ENCODE data around the gene TRPM2. TPM values are rescaled to one million over a fixed set of nuclear protein-coding genes. Genes with fewer than 3 reads are reported as not detected.

Gene TRPM2
- total and polyA plus RNA-seq, 10 of the 15 experiments (the other 5 are each of a cell fraction or from before 2014, with no cell fraction given): 0.03 to 9.1 (median 2.6) TPM

DNA sequence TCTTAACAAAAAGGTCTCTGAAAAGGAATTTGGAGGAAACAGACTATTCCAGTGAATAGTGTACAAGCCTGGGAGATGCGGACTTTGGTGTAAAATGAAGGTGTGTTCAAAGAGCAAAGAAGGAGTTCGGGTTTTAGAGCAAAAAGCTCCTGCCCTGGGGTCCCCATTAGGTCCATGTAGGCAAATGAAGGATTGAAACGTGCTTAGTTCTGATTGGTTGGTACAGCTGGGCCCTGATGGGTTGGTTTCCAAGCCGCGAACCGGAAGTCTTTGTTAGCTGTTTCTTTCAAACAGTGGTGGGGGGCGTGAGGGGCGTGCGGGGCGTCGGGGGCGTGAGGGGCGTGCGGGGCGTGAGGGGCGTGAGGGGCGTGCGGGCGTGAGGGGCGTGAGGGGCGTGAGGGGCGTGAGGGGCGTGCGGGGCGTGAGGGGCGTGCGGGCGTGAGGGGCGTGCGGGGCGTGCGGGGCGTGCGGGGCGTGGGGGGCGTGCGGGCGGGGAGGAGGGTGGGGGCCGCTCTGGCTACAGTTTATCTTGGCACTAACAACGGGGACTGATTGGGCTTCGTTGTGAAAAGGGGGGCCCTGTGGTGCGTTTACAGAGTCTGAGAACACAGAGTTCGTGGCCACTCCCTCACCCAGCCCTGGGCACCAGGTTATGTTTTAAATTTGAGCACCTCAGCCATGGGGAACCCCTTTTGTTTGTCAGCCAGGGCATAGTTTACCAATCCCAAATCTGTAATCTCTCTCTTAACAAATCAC lies 131.3 kb downstream of the TRPM2 start:
- TF ChIP-seq PML (IDR thresholded peaks at IDR 0.05; ENCODE audit: low read length) (no peak), BACH1 (IDR thresholded peaks at IDR 0.05; ENCODE audit: borderline replicate concordance) (no peak), ZZZ3 (IDR thresholded peaks at IDR 0.05; ENCODE audit: control insufficient read depth, insufficient read length, low read depth) (no peak), CBFB (IDR thresholded peaks at IDR 0.05; ENCODE audit: low read depth) (no peak), HCFC1 (IDR thresholded peaks at IDR 0.05; ENCODE audit: low read length) (no peak), CREB1 (IDR thresholded peaks at IDR 0.05; ENCODE audit: low read depth) (no peak), BCL11A (IDR thresholded peaks at IDR 0.05; ENCODE audit: low read depth, low read length) (no peak), RAD51 (IDR thresholded peaks at IDR 0.05) (no peak), ZNF207 (IDR thresholded peaks at IDR 0.05; ENCODE audit: borderline replicate concordance) (no peak), FOS (IDR thresholded peaks at IDR 0.05; ENCODE audit: borderline replicate concordance, extremely low read depth, insufficient read length) (no peak), POLR2AphosphoS5 (IDR thresholded peaks at IDR 0.05; ENCODE audit: low read length) (no peak), SP1 (IDR thresholded peaks at IDR 0.05; ENCODE audit: low read depth, low read length) (no peak)
- TF ChIP-seq, protein P1, sequence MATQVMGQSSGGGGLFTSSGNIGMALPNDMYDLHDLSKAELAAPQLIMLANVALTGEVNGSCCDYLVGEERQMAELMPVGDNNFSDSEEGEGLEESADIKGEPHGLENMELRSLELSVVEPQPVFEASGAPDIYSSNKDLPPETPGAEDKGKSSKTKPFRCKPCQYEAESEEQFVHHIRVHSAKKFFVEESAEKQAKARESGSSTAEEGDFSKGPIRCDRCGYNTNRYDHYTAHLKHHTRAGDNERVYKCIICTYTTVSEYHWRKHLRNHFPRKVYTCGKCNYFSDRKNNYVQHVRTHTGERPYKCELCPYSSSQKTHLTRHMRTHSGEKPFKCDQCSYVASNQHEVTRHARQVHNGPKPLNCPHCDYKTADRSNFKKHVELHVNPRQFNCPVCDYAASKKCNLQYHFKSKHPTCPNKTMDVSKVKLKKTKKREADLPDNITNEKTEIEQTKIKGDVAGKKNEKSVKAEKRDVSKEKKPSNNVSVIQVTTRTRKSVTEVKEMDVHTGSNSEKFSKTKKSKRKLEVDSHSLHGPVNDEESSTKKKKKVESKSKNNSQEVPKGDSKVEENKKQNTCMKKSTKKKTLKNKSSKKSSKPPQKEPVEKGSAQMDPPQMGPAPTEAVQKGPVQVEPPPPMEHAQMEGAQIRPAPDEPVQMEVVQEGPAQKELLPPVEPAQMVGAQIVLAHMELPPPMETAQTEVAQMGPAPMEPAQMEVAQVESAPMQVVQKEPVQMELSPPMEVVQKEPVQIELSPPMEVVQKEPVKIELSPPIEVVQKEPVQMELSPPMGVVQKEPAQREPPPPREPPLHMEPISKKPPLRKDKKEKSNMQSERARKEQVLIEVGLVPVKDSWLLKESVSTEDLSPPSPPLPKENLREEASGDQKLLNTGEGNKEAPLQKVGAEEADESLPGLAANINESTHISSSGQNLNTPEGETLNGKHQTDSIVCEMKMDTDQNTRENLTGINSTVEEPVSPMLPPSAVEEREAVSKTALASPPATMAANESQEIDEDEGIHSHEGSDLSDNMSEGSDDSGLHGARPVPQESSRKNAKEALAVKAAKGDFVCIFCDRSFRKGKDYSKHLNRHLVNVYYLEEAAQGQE (IDR thresholded peaks at IDR 0.05; ENCODE audit: low read depth, low read length): no peak
- TF ChIP-seq, protein P2, sequence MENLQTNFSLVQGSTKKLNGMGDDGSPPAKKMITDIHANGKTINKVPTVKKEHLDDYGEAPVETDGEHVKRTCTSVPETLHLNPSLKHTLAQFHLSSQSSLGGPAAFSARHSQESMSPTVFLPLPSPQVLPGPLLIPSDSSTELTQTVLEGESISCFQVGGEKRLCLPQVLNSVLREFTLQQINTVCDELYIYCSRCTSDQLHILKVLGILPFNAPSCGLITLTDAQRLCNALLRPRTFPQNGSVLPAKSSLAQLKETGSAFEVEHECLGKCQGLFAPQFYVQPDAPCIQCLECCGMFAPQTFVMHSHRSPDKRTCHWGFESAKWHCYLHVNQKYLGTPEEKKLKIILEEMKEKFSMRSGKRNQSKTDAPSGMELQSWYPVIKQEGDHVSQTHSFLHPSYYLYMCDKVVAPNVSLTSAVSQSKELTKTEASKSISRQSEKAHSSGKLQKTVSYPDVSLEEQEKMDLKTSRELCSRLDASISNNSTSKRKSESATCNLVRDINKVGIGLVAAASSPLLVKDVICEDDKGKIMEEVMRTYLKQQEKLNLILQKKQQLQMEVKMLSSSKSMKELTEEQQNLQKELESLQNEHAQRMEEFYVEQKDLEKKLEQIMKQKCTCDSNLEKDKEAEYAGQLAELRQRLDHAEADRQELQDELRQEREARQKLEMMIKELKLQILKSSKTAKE (IDR thresholded peaks at IDR 0.05; ENCODE audit: low read depth, poor library complexity, severe bottlenecking): no peak
- TF ChIP-seq, protein P3, sequence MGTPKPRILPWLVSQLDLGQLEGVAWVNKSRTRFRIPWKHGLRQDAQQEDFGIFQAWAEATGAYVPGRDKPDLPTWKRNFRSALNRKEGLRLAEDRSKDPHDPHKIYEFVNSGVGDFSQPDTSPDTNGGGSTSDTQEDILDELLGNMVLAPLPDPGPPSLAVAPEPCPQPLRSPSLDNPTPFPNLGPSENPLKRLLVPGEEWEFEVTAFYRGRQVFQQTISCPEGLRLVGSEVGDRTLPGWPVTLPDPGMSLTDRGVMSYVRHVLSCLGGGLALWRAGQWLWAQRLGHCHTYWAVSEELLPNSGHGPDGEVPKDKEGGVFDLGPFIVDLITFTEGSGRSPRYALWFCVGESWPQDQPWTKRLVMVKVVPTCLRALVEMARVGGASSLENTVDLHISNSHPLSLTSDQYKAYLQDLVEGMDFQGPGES (IDR thresholded peaks at IDR 0.05): no peak
- H3K4me1 ChIP-seq (ENCODE audit: control insufficient read depth, insufficient read depth, low read length): no peaks in the 10 kb centered on the region
- 17% methylated on average over 10 of the region's 43 CpGs for WGBS (ENCODE audit: insufficient coverage, insufficient replicate concordance, low lambda C conversion rate, missing lambda C conversion rate)
- in situ Hi-C loops (cut with MboI) (no loop called here), intact Hi-C loops (cut with micrococcal nuclease; ENCODE audit: unreplicated experiment) (no loop called here)
- ChIA-PET POLR2A (no interaction called here), RAD21 (ENCODE audit: unreplicated experiment) (no interaction called here), CTCF (no interaction called here), SMC1A (ENCODE audit: uncharacterized antibody, unreplicated experiment) (no interaction called here)
- H3K36me3 ChIP-seq (ENCODE audit: control insufficient read depth in 2 of 2, insufficient read depth in 2 of 2, low read length in 1 of 2): no peaks in the 10 kb centered on the region
- no peaks in the 10 kb centered on the region; the same call in 2 of the 3 replicates for H3K9me3 ChIP-seq (replicated peaks; ENCODE audit: control insufficient read depth, insufficient read depth, low read length)
- no peaks in the 10 kb centered on the region for H3K79me2 ChIP-seq (ENCODE audit: control insufficient read depth, insufficient read depth, low read length)
- H3K27me3 ChIP-seq (replicated peaks in 1 of 2; ENCODE audit: control insufficient read depth in 2 of 2, insufficient read depth in 2 of 2, low read length in 1 of 2): no peaks in the 10 kb centered on the region
- H4K20me1 ChIP-seq (ENCODE audit: control insufficient read depth, insufficient read depth): no peaks in the 10 kb centered on the region
- FAIRE-seq (no peak), DNase-seq (ENCODE audit: low read depth, low spot score) (no peak), ATAC-seq (no peak)
- H3K4me3 ChIP-seq: no peak overlapping the region
- no peak overlapping the region for H3K9ac ChIP-seq (ENCODE audit: control insufficient read depth, insufficient read depth, low read length)
- H3K27ac ChIP-seq (ENCODE audit: control insufficient read depth, insufficient read depth): no peak overlapping the region
- H3K4me2 ChIP-seq (ENCODE audit: control insufficient read depth, insufficient read depth): no peak overlapping the region
- no peak overlapping the region for H2AFZ ChIP-seq (ENCODE audit: control insufficient read depth, low read depth, low read length)
- no TSS peak for BruUV-seq (replicated peaks)
